HepG2 (cell line): ENCODE measurements around the gene SNRNP48. TPM values are rescaled to one million over a fixed set of nuclear protein-coding genes. Genes with fewer than 3 reads are reported as not detected.

Experiments
- HIC2 ChIP-seq: sonication (generic); formaldehyde crosslinking; IDR thresholded peaks from 2 replicates; pipeline ENCODE4 v1.9.0; 2022; ENCODE audit warnings: low read depth, missing genetic modification reagents
- HNRNPLL ChIP-seq: fragments of 200-400 bp; formaldehyde crosslinking; IDR thresholded peaks from 2 replicates; pipeline ENCODE4 v1.6.1; 2017; ENCODE audit warnings: mild to moderate bottlenecking, low read depth, low read length; ENCODE audit not compliant: poor library complexity, severe bottlenecking
- JUND ChIP-seq: sonication (generic); formaldehyde crosslinking; IDR thresholded peaks from 2 replicates; pipeline ENCODE4 v1.8.0; 2022; ENCODE audit warnings: mild to moderate bottlenecking, missing genetic modification reagents
- KIAA2018 ChIP-seq: sonication (generic); formaldehyde crosslinking; IDR thresholded peaks from 2 replicates; pipeline ENCODE4 v1.5.0; 2020; ENCODE audit warnings: mild to moderate bottlenecking, missing genetic modification reagents, borderline replicate concordance
- MAX ChIP-seq: IDR thresholded peaks from 2 replicates; pipeline ENCODE4 v1.6.1; 2012; ENCODE audit warnings: inconsistent platforms
- NFE2L1 ChIP-seq: sonication (generic); formaldehyde crosslinking; IDR thresholded peaks from 2 replicates; pipeline ENCODE4 v1.4.0; 2020; ENCODE audit warnings: missing genetic modification reagents, mild to moderate bottlenecking, borderline replicate concordance
- NFIB ChIP-seq: sonication (generic); formaldehyde crosslinking; IDR thresholded peaks from 2 replicates; pipeline ENCODE4 v1.9.0; 2021; ENCODE audit warnings: missing genetic modification reagents, mild to moderate bottlenecking, borderline replicate concordance
- NRL ChIP-seq: sonication (generic); formaldehyde crosslinking; IDR thresholded peaks from 2 replicates; pipeline ENCODE4 v1.5.0; 2020; ENCODE audit warnings: missing genetic modification reagents, mild to moderate bottlenecking, moderate library complexity, borderline replicate concordance
- SOX5 ChIP-seq: IDR thresholded peaks from 2 replicates; pipeline ENCODE4 v1.6.1; 2016; ENCODE audit warnings: borderline replicate concordance
- SP4 ChIP-seq: sonication (generic); formaldehyde crosslinking; IDR thresholded peaks from 2 replicates; pipeline ENCODE4 v1.8.1; 2023; ENCODE audit warnings: mild to moderate bottlenecking, missing genetic modification reagents
- TBX2 ChIP-seq: sonication (generic); formaldehyde crosslinking; IDR thresholded peaks from 2 replicates; pipeline ENCODE4 v1.5.0; 2020; ENCODE audit warnings: missing genetic modification reagents, mild to moderate bottlenecking, borderline replicate concordance
- TBX3 ChIP-seq: fragments of 450-650 bp; IDR thresholded peaks from 2 replicates; pipeline ENCODE4 v1.6.1; 2017; ENCODE audit warnings: antibody characterized with exemption, mild to moderate bottlenecking, inconsistent platforms, borderline replicate concordance
- TERF1 ChIP-seq: sonication (generic); formaldehyde crosslinking; IDR thresholded peaks from 2 replicates; pipeline ENCODE4 v1.8.0; 2022; ENCODE audit warnings: mild to moderate bottlenecking, missing genetic modification reagents, moderate library complexity
- U2AF2 ChIP-seq: fragments of 200-400 bp; formaldehyde crosslinking; IDR thresholded peaks from 2 replicates; pipeline ENCODE4 v1.6.1; 2017; ENCODE audit warnings: low read depth, mild to moderate bottlenecking, low read length
- YEATS2 ChIP-seq: sonication (generic); formaldehyde crosslinking; IDR thresholded peaks from 2 replicates; pipeline ENCODE4 v1.4.0; 2020; ENCODE audit warnings: missing genetic modification reagents, borderline replicate concordance
- ZBTB1 ChIP-seq: sonication (generic); formaldehyde crosslinking; IDR thresholded peaks from 2 replicates; pipeline ENCODE4 v1.4.0; 2020; ENCODE audit warnings: missing genetic modification reagents, borderline replicate concordance
- ZNF362 ChIP-seq: sonication (generic); formaldehyde crosslinking; IDR thresholded peaks from 2 replicates; pipeline ENCODE4 v1.4.0; 2020; ENCODE audit warnings: missing genetic modification reagents, mild to moderate bottlenecking, borderline replicate concordance
- ZNF773 ChIP-seq: sonication (generic); formaldehyde crosslinking; IDR thresholded peaks from 2 replicates; pipeline ENCODE4 v1.4.0; 2020; ENCODE audit warnings: missing genetic modification reagents, borderline replicate concordance
- polyA plus RNA-seq, 8 experiments: library from polyadenylated mRNA; depleted of rRNA in 3 of 8; stranded (reverse) in 7 of 8; unstranded in 1 of 8; fragments of >200 nt; fragmentation: Illumina TruSeq in 4 of 8; extraction: Trizol in 4 of 8; gene quantifications; 2 replicates each; pipeline versions ENCODE4 v1.2.1 to v1.2.3, GENCODE V29; 2011 to 2016; ENCODE audit warnings: low read depth in 4 of 8, missing spikeins in 1 of 8, mixed read lengths in 1 of 8; ENCODE audit not compliant: insufficient read depth in 1 of 8
- total RNA-seq, 5 experiments: library from RNA; depleted of rRNA; stranded (reverse); fragments of >200 nt; fragmentation: Illumina TruSeq; extraction: Trizol; gene quantifications; 2 replicates each; pipeline ENCODE4 v1.2.3, GENCODE V29; 2016; ENCODE audit warnings: low read depth in 1 of 5

Gene SNRNP48
- total and polyA plus RNA-seq, 2 of the 13 experiments (the other 11 are each of a cell fraction or from before 2014, with no cell fraction given), result 17.5 to 47.5 TPM

- no peak for TF ChIP-seq HIC2 (CRISPR knock-in tag)
- no peak for TF ChIP-seq TBX3
- TF ChIP-seq NRL (CRISPR knock-in tag), result no peak
- TF ChIP-seq JUND (CRISPR knock-in tag), result no peak
- no peak for TF ChIP-seq TBX2 (CRISPR knock-in tag)
- TF ChIP-seq ZNF362 (CRISPR knock-in tag), result peak; percentile 94
- no peak for TF ChIP-seq KIAA2018 (CRISPR knock-in tag)
- TF ChIP-seq TERF1 (CRISPR knock-in tag), result no peak
- no peak for TF ChIP-seq U2AF2
- TF ChIP-seq NFE2L1 (CRISPR knock-in tag), result no peak
- TF ChIP-seq ZBTB1, result no peak
- TF ChIP-seq ZNF773 (CRISPR knock-in tag), result no peak
- TF ChIP-seq MAX, result no peak
- no peak for TF ChIP-seq NFIB (CRISPR knock-in tag)
- no peak for TF ChIP-seq HNRNPLL
- no peak for TF ChIP-seq SP4 (CRISPR knock-in tag)
- TF ChIP-seq YEATS2, result no peak
- TF ChIP-seq SOX5 (CRISPR knock-in tag), result peak; percentile 82; the same call in 1 of the 2 replicates
Observed at GRCh38 chr6:7550433-7550801, 39.6 kb upstream of the SNRNP48 start (continued).
